T-helper 9 cell (primary cell): Measurements from ENCODE around the gene FAM219B.

Experiments used
- DNase-seq: peaks from one replicate; pipeline ENCODE4 v3.0.0-alpha.2; 2020

The FAM219B gene

GRCh38 chr15:74872702-74873035 is 34.0 kb downstream of the FAM219B start:
- DNase-seq: no peak

GRCh38 chr15:74870436-74871215 is 36.0 kb downstream of the FAM219B start:
- DNase-seq: no peak

- DNase-seq: no peak
Measured at GRCh38 chr15:74869726-74870407, 36.8 kb downstream of the FAM219B start.

GRCh38 chr15:74869372-74869725 is 37.3 kb downstream of the FAM219B start:
- no peak for DNase-seq

- no peak for DNase-seq
Measured at GRCh38 chr15:74868059-74868458, 38.6 kb downstream of the FAM219B start.

- no peak for DNase-seq
Measured at GRCh38 chr15:74867466-74868038, 39.1 kb downstream of the FAM219B start.

GRCh38 chr15:74866090-74866489 is 40.6 kb downstream of the FAM219B start:
- DNase-seq: no peak

- no peak for DNase-seq
Measured at GRCh38 chr15:74865316-74865715, 41.3 kb downstream of the FAM219B start.

- no peak for DNase-seq
Measured at GRCh38 chr15:74864296-74864695, 42.4 kb downstream of the FAM219B start.

- no peak for DNase-seq
Measured at GRCh38 chr15:74863239-74864056, 43.2 kb downstream of the FAM219B start.

- no peak for DNase-seq
Measured at GRCh38 chr15:74858369-74858740, 48.3 kb downstream of the FAM219B start.

- DNase-seq: no peak
Measured at GRCh38 chr15:74857671-74858368, 48.8 kb downstream of the FAM219B start.

GRCh38 chr15:74857082-74857655 is 49.5 kb downstream of the FAM219B start:
- DNase-seq: no peak

- DNase-seq: no peak
Measured at GRCh38 chr15:74856537-74856936, 50.1 kb downstream of the FAM219B start.

GRCh38 chr15:74855857-74856256 is 50.8 kb downstream of the FAM219B start:
- DNase-seq: no peak

GRCh38 chr15:74854453-74855022 is 52.1 kb downstream of the FAM219B start:
- DNase-seq: no peak

- no peak for DNase-seq
Measured at GRCh38 chr15:74851960-74852359, 54.7 kb downstream of the FAM219B start.

- DNase-seq: no peak
Measured at GRCh38 chr15:74850393-74850792, 56.3 kb downstream of the FAM219B start.
